ENCODE measurements around the gene PIAS4. TPM values are rescaled to one million over a fixed set of nuclear protein-coding genes. Genes with fewer than 3 reads are reported as not detected.
A peak's percentile ranks its signal among the peaks of the same experiment; 100 is the strongest.

PIAS4 gene
- total RNA-seq, 1 experiment from 2014 or later, result 29.3 TPM

GRCh38 chr19:4054441-4055208, 47.1 kb downstream of the PIAS4 start:
- CTCF ChIA-PET, result no interaction called here
- Mint-ChIP-seq H3K4me3 (ENCODE audit: low read depth, unreplicated experiment) (no peak overlapping the region), H3K4me1 (ENCODE audit: low read depth, unreplicated experiment) (peaks cover 40% of the 10 kb centered on the region), H3K9me3 (ENCODE audit: low read depth, unreplicated experiment) (no peaks in the 10 kb centered on the region), H3K27ac (ENCODE audit: unreplicated experiment) (no peak overlapping the region), H3K36me3 (ENCODE audit: insufficient read depth, unreplicated experiment) (peaks cover 81% of the 10 kb centered on the region), H3K27me3 (ENCODE audit: unreplicated experiment) (no peaks in the 10 kb centered on the region)
- intact Hi-C loops (cut with micrococcal nuclease; ENCODE audit: unreplicated experiment), result loop anchor here (10.0 kb wide), 1 partner anchor 130 kb away; the partner anchor contains the start of genes ANKRD24 and SIRT6
- TF ChIP-seq, protein P1, sequence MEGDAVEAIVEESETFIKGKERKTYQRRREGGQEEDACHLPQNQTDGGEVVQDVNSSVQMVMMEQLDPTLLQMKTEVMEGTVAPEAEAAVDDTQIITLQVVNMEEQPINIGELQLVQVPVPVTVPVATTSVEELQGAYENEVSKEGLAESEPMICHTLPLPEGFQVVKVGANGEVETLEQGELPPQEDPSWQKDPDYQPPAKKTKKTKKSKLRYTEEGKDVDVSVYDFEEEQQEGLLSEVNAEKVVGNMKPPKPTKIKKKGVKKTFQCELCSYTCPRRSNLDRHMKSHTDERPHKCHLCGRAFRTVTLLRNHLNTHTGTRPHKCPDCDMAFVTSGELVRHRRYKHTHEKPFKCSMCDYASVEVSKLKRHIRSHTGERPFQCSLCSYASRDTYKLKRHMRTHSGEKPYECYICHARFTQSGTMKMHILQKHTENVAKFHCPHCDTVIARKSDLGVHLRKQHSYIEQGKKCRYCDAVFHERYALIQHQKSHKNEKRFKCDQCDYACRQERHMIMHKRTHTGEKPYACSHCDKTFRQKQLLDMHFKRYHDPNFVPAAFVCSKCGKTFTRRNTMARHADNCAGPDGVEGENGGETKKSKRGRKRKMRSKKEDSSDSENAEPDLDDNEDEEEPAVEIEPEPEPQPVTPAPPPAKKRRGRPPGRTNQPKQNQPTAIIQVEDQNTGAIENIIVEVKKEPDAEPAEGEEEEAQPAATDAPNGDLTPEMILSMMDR (IDR thresholded peaks at IDR 0.05; ENCODE audit: unreplicated experiment), result no peak
- no peak for DNase-seq
- BruUV-seq (replicated peaks), result no TSS peak

DNA sequence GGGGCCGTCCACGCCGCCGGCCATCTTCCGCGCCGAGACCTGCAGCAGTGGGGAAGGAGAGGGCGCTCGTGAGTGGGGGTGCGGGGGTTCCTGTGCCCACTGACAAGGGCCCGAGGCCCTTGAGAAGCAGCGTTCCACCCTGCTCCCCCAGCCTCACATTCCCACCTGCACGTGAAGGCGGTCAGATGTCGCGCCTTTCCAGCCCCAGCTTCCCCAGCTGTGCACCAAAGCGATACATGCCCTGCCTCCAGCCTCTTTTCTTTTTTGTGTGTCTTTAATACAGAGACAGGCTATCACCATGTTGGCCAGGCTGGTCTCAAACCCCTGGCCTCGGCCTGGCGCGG, 47.6 kb downstream of the PIAS4 start:
- no peak overlapping the region for H3K4me3 Mint-ChIP-seq (ENCODE audit: low read depth, unreplicated experiment)
- TF ChIP-seq, protein P1 (IDR thresholded peaks at IDR 0.05; ENCODE audit: unreplicated experiment), result no peak
- DNase-seq, result no peak
- intact Hi-C loops (cut with micrococcal nuclease; ENCODE audit: unreplicated experiment), result loop anchor here (10.0 kb wide), 1 partner anchor 130 kb away; the partner anchor contains the start of genes ANKRD24 and SIRT6
- no peak overlapping the region for H3K27ac Mint-ChIP-seq (ENCODE audit: unreplicated experiment)
- H3K4me1 Mint-ChIP-seq (ENCODE audit: low read depth, unreplicated experiment), result peaks cover 34% of the 10 kb centered on the region
- H3K27me3 Mint-ChIP-seq (ENCODE audit: unreplicated experiment), result no peaks in the 10 kb centered on the region
- CTCF ChIA-PET, result no interaction called here
- BruUV-seq (replicated peaks), result no TSS peak
- peaks cover 77% of the 10 kb centered on the region for H3K36me3 Mint-ChIP-seq (ENCODE audit: insufficient read depth, unreplicated experiment)
- H3K9me3 Mint-ChIP-seq (ENCODE audit: low read depth, unreplicated experiment), result no peaks in the 10 kb centered on the region

DNA sequence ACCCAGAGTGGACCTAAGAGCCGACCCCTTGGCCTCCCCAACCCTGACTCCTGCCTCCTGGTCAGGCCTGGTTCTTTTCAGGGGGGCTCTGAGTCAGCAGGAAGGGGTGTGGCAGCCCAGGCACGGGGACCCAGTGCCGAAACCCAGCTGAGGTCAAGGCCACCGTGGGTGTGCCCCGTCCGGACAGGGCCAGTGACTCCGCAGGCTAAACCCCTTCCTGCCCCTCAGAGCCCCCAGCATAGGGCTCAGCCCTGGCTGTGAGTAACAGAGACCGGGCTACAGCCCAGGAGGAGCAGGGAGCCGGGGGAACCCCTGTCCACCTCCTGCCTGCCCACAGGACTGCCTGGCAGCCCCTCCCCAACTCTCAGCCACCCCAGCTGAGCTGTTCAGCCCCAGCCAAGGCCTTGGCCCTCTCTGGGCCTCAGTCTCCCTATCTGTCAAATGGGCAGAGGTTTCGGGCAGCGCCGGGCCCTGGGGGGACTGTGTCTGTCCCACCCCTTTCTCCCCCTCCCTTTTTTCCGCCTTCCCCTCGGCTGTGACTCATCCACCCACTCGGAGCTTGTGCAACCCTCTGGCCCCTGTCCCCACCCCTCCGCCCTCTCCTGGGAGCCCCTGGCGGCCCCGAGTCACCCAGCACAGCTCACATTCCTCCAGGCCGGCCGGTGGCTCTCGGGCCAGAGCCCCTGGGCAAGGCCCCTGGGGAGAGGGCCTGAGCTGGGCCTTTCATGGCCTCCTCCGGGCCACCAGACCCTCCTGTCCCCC, 50.6 kb downstream of the PIAS4 start:
- intact Hi-C loops (cut with micrococcal nuclease; ENCODE audit: unreplicated experiment), result loop anchor here (10.0 kb wide), 1 partner anchor 127 kb away; the partner anchor contains the start of genes ANKRD24 and SIRT6
- peaks cover 81% of the 10 kb centered on the region for H3K36me3 Mint-ChIP-seq (ENCODE audit: insufficient read depth, unreplicated experiment)
- no peaks in the 10 kb centered on the region for H3K27me3 Mint-ChIP-seq (ENCODE audit: unreplicated experiment)
- peak; percentile 88 for DNase-seq
- H3K4me1 Mint-ChIP-seq (ENCODE audit: low read depth, unreplicated experiment), result peaks cover 16% of the 10 kb centered on the region
- no TSS peak for BruUV-seq (replicated peaks)
- H3K4me3 Mint-ChIP-seq (ENCODE audit: low read depth, unreplicated experiment), result peak overlapping the region; percentile 82
- CTCF ChIA-PET, result interaction anchor here (0.6 to 1.0 kb wide), 3 partner anchors 71 to 319 kb away, joined by 3 to 6 read pairs (median 4); no protein-coding TSS in a partner anchor
- peak overlapping the region; percentile 56 for H3K27ac Mint-ChIP-seq (ENCODE audit: unreplicated experiment)
- H3K9me3 Mint-ChIP-seq (ENCODE audit: low read depth, unreplicated experiment), result no peaks in the 10 kb centered on the region
- TF ChIP-seq, protein P1 (IDR thresholded peaks at IDR 0.05; ENCODE audit: unreplicated experiment), result no peak

- DNase-seq, result no peak
- intact Hi-C loops (cut with micrococcal nuclease; ENCODE audit: unreplicated experiment), result loop anchor here (10.0 kb wide), 1 partner anchor 126 kb away; the partner anchor contains the start of genes ANKRD24 and SIRT6
- peaks cover 8% of the 10 kb centered on the region for H3K4me1 Mint-ChIP-seq (ENCODE audit: low read depth, unreplicated experiment)
- H3K27ac Mint-ChIP-seq (ENCODE audit: unreplicated experiment), result peak overlapping the region; percentile 56
- no peaks in the 10 kb centered on the region for H3K9me3 Mint-ChIP-seq (ENCODE audit: low read depth, unreplicated experiment)
- H3K4me3 Mint-ChIP-seq (ENCODE audit: low read depth, unreplicated experiment), result peak overlapping the region; percentile 82
- no peaks in the 10 kb centered on the region for H3K27me3 Mint-ChIP-seq (ENCODE audit: unreplicated experiment)
- TSS peak; percentile 69 for BruUV-seq (replicated peaks)
- CTCF ChIA-PET, result interaction anchor here (0.6 to 1.0 kb wide), 2 partner anchors 71 to 81 kb away, joined by 3 to 6 read pairs; no protein-coding TSS in a partner anchor
- peaks cover 82% of the 10 kb centered on the region for H3K36me3 Mint-ChIP-seq (ENCODE audit: insufficient read depth, unreplicated experiment)
- TF ChIP-seq, protein P1 (IDR thresholded peaks at IDR 0.05; ENCODE audit: unreplicated experiment), result no peak
These were observed 51.3 kb downstream of the PIAS4 start for GRCh38 chr19:4058693-4059452.

Data from Calu3 (cell line).